DND-41 (cell line): ENCODE data around the gene CAB39L.

ENCODE experiments used
- EZH2 ChIP-seq: IDR thresholded peaks from 3 replicates; pipeline ENCODE4 v1.6.1; 2012; ENCODE audit warnings: borderline replicate concordance, low read depth, mild to moderate bottlenecking, moderate library complexity, low read length, inconsistent platforms; ENCODE audit not compliant: severe bottlenecking
- TF ChIP-seq, protein P1 (sequence below): IDR thresholded peaks from 2 replicates; pipeline ENCODE4 v1.5.1; 2012; ENCODE audit warnings: borderline replicate concordance, low read length, moderate library complexity, mild to moderate bottlenecking; ENCODE audit not compliant: poor library complexity, severe bottlenecking; ENCODE audit errors: extremely low read depth

DNA sequence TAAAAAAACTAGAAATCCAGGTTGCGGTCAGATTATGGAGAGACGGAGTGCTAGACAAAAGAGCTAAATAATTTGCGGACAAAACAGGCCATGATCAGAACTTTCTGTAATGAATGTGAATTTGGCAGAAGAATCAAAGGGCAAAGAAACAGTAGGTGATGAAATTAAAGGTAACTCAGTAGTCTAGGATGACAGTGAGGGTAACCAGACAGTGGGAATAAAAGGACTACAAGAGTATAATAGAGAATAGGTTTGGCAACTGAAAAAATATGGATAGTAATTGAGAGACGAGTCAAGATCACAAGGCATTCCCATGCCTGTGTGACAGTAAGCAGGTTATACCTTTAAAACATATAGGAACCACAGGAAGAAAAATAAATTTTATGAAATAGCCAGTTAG is 35.9 kb downstream of the CAB39L start:
- TF ChIP-seq EZH2 = no peak
- TF ChIP-seq, protein P1, sequence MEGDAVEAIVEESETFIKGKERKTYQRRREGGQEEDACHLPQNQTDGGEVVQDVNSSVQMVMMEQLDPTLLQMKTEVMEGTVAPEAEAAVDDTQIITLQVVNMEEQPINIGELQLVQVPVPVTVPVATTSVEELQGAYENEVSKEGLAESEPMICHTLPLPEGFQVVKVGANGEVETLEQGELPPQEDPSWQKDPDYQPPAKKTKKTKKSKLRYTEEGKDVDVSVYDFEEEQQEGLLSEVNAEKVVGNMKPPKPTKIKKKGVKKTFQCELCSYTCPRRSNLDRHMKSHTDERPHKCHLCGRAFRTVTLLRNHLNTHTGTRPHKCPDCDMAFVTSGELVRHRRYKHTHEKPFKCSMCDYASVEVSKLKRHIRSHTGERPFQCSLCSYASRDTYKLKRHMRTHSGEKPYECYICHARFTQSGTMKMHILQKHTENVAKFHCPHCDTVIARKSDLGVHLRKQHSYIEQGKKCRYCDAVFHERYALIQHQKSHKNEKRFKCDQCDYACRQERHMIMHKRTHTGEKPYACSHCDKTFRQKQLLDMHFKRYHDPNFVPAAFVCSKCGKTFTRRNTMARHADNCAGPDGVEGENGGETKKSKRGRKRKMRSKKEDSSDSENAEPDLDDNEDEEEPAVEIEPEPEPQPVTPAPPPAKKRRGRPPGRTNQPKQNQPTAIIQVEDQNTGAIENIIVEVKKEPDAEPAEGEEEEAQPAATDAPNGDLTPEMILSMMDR = no peak
